Temporal lobe (tissue), 2 donors: ENCODE measurements around the gene THEMIS2. TPM values are rescaled to one million over a fixed set of nuclear protein-coding genes. Genes with fewer than 3 reads are reported as not detected.
A peak's percentile ranks its signal among the peaks of the same experiment; 100 is the strongest.

Experiments
- small RNA-seq: library from RNA; depleted of rRNA; stranded (forward); fragments of <200 nt; gene quantifications from one replicate; pipeline ENCODE3, GENCODE V24; 2014; ENCODE audit warnings: low replicate concordance
- total RNA-seq: library from RNA; depleted of rRNA; stranded (reverse); fragments of >200 nt; gene quantifications from one replicate; pipeline ENCODE4 v1.2.3, GENCODE V29; 2014

Gene THEMIS2
- total RNA-seq, 1 donor from 2014 or later, result 3.7 TPM

Small RNAs within 50 kb of the gene (small RNA-seq; reads per million reads assigned to genes)
- not detected for gene RNU6-1245P
- 35.6 reads per million, percentile 96 among the genes with 10 or more reads in this experiment for gene SCARNA1

Other genes starting within 250 kb of the THEMIS2 start
- gene FGR, start 237.4 kb upstream of the THEMIS2 start, total RNA-seq, result 1.7 TPM
- 27.5 TPM for gene IFI6, start 200.4 kb upstream of the THEMIS2 start, total RNA-seq
- gene FAM76A, start 146.6 kb upstream of the THEMIS2 start, total RNA-seq, result 7.9 TPM
- gene STX12, start 99.3 kb upstream of the THEMIS2 start, total RNA-seq, result 120 TPM
- gene PPP1R8, start 41.8 kb upstream of the THEMIS2 start, total RNA-seq, result 38.8 TPM
- gene RPA2, start 42.0 kb downstream of the THEMIS2 start, total RNA-seq, result 50.2 TPM
- gene SMPDL3B, start 62.5 kb downstream of the THEMIS2 start, total RNA-seq, result 0.25 TPM
- gene XKR8, start 87.4 kb downstream of the THEMIS2 start, total RNA-seq, result 2.5 TPM
- 8.9 TPM for gene EYA3, start 216.1 kb downstream of the THEMIS2 start, total RNA-seq